ENCODE results near the gene TMEM51.

TMEM51 gene

GRCh38 chr1:15229707-15230131, 76.2 kb downstream of the TMEM51 start:
- DNase-seq (ENCODE audit: insufficient read length, low spot score) (no peak), FAIRE-seq (no peak)

GRCh38 chr1:15231714-15232201, 78.2 kb downstream of the TMEM51 start:
- TF ChIP-seq CTCF (IDR thresholded peaks at IDR 0.05; ENCODE audit: insufficient read depth, missing control alignments) = no peak
- DNase-seq (ENCODE audit: insufficient read length, low spot score) = no peak
- no peak for FAIRE-seq

More at GRCh38 chr1:15229707-15230131, 76.2 kb downstream of the TMEM51 start:
- no peak for TF ChIP-seq CTCF (IDR thresholded peaks at IDR 0.05; ENCODE audit: insufficient read depth, missing control alignments)

- no peak for FAIRE-seq
- DNase-seq (ENCODE audit: insufficient read length, low spot score) = no peak
- TF ChIP-seq CTCF (IDR thresholded peaks at IDR 0.05; ENCODE audit: insufficient read depth, missing control alignments) = no peak
These were observed 80.1 kb downstream of the TMEM51 start for GRCh38 chr1:15233689-15234088.

GRCh38 chr1:15236321-15236721, 82.8 kb downstream of the TMEM51 start:
- no peak for TF ChIP-seq CTCF (IDR thresholded peaks at IDR 0.05; ENCODE audit: insufficient read depth, missing control alignments)
- DNase-seq (ENCODE audit: insufficient read length, low spot score) (no peak), FAIRE-seq (no peak)

- TF ChIP-seq CTCF (IDR thresholded peaks at IDR 0.05; ENCODE audit: insufficient read depth, missing control alignments) = no peak
- FAIRE-seq = no peak
- no peak for DNase-seq (ENCODE audit: insufficient read length, low spot score)
These were observed 83.2 kb downstream of the TMEM51 start for GRCh38 chr1:15236746-15237145.

- no peak for FAIRE-seq
- DNase-seq (ENCODE audit: insufficient read length, low spot score) = no peak
- TF ChIP-seq CTCF (IDR thresholded peaks at IDR 0.05; ENCODE audit: insufficient read depth, missing control alignments) = no peak
These were observed 85.2 kb downstream of the TMEM51 start for GRCh38 chr1:15238789-15239188.

- DNase-seq (ENCODE audit: insufficient read length, low spot score) = no peak
- TF ChIP-seq CTCF (IDR thresholded peaks at IDR 0.05; ENCODE audit: insufficient read depth, missing control alignments) = no peak
These were observed 89.2 kb downstream of the TMEM51 start for GRCh38 chr1:15242766-15243165.

More at GRCh38 chr1:15242766-15243165, 89.2 kb downstream of the TMEM51 start:
- FAIRE-seq = no peak
